Keratinocyte (primary cell): Measurements from ENCODE around the gene ADAMTSL1. TPM values are rescaled to one million over a fixed set of nuclear protein-coding genes. Genes with fewer than 3 reads are reported as not detected.

Experiments used
- DNase-seq: peaks from one replicate; pipeline ENCODE4 v3.0.0-alpha.2; 2011; ENCODE audit warnings: low read depth, missing footprints, low spot score
- FAIRE-seq: peaks from 2 replicates; lab custom pipeline; 2011; peaks lifted over from hg19 to GRCh38; lab: Jason Lieb, UNC
- H2AFZ ChIP-seq: 2 replicates; pipeline ENCODE4 v1.6.0; 2012; ENCODE audit warnings: low read length, control low read depth, inconsistent platforms; ENCODE audit not compliant: control insufficient read depth
- H3K27ac ChIP-seq: 2 replicates; pipeline ENCODE4 v1.5.1; 2011; ENCODE audit warnings: low read length; ENCODE audit not compliant: control insufficient read depth, insufficient read depth
- H3K27me3 ChIP-seq: 3 replicates; pipeline ENCODE4 v1.6.0; 2011; ENCODE audit warnings: low read length; ENCODE audit not compliant: control insufficient read depth, insufficient read depth; ENCODE audit errors: extremely low read depth
- H3K36me3 ChIP-seq, 2 experiments: 2 replicates in 1 of 2; 3 replicates in 1 of 2; pipeline ENCODE4 v1.5.1; 2011; ENCODE audit warnings: low read length in 2 of 2, mild to moderate bottlenecking in 1 of 2; ENCODE audit not compliant: control insufficient read depth in 2 of 2, insufficient read depth in 2 of 2; ENCODE audit errors: extremely low read depth in 1 of 2
- H3K4me1 ChIP-seq: 3 replicates; pipeline ENCODE4 v1.5.1; 2011; ENCODE audit warnings: low read length; ENCODE audit not compliant: control insufficient read depth, insufficient read depth; ENCODE audit errors: extremely low read depth
- H3K4me2 ChIP-seq: 3 replicates; pipeline ENCODE4 v1.6.0; 2011; ENCODE audit warnings: low read depth, low read length; ENCODE audit not compliant: control insufficient read depth, insufficient read depth; ENCODE audit errors: extremely low read depth
- H3K4me3 ChIP-seq, 3 experiments: fragments of 200-600 bp in 1 of 3; sonication (generic) in 1 of 3; 2 replicates in 2 of 3; 3 replicates in 1 of 3; pipeline ENCODE4 v1.5.1; 2011 to 2016; ENCODE audit warnings: low read length in 3 of 3, mild to moderate bottlenecking in 3 of 3, control low read depth in 2 of 3, inconsistent platforms in 1 of 3, low read depth in 1 of 3, mixed read lengths in 1 of 3, mixed run types in 1 of 3, moderate library complexity in 1 of 3; ENCODE audit not compliant: control insufficient read depth in 2 of 3, insufficient read depth in 2 of 3; ENCODE audit errors: extremely low read depth in 1 of 3
- H3K79me2 ChIP-seq: 2 replicates; pipeline ENCODE4 v1.6.0; 2012; ENCODE audit warnings: low read length; ENCODE audit not compliant: control insufficient read depth, insufficient read depth
- H3K9ac ChIP-seq: 3 replicates; pipeline ENCODE4 v1.6.0; 2011; ENCODE audit warnings: low read length; ENCODE audit not compliant: control insufficient read depth, insufficient read depth; ENCODE audit errors: extremely low read depth
- H3K9me1 ChIP-seq: 3 replicates; pipeline ENCODE4 v1.6.0; 2011; ENCODE audit warnings: low read length; ENCODE audit not compliant: control insufficient read depth, insufficient read depth; ENCODE audit errors: extremely low read depth
- H3K9me3 ChIP-seq: 2 replicates; pipeline ENCODE4 v1.5.1; 2012; ENCODE audit warnings: low read depth, low read length; ENCODE audit not compliant: control insufficient read depth
- H4K20me1 ChIP-seq: 3 replicates; pipeline ENCODE4 v1.6.0; 2011; ENCODE audit warnings: low read length; ENCODE audit not compliant: control insufficient read depth, insufficient read depth; ENCODE audit errors: extremely low read depth
- EZH2 ChIP-seq: IDR thresholded peaks from one replicate; pipeline ENCODE4 v1.6.1; 2012; ENCODE audit warnings: inconsistent platforms, mild to moderate bottlenecking, low read length, moderate library complexity
- dilution Hi-C: fragments of 300-500 bp; cut with MboI; formaldehyde crosslinking; loops from one replicate; pipeline ENCODE4 v1.7.0; 2020; ENCODE audit warnings: low sequenced_read_pairs; ENCODE audit not compliant: extremely low pct_ligation_motif_present
- polyA plus RNA-seq, 5 experiments: library from polyadenylated mRNA; depleted of rRNA in 3 of 5; stranded (reverse) in 3 of 5; stranded (forward) in 1 of 5; unstranded in 1 of 5; fragments of >200 nt; gene quantifications; 1 replicate in 1 of 5; 2 replicates in 3 of 5; 3 replicates in 1 of 5; pipeline versions ENCODE4 v1.2.1 to v1.2.3, GENCODE V29; 2011 to 2012; ENCODE audit warnings: missing spikeins in 2 of 5, low read depth in 1 of 5, low replicate concordance in 1 of 5
- TF ChIP-seq, protein P1 (sequence below), 3 experiments: IDR thresholded peaks in 1 of 3; conservative IDR thresholded peaks in 1 of 3; optimal IDR thresholded peaks in 1 of 3; 2 replicates in 2 of 3; 3 replicates in 1 of 3; pipeline versions ENCODE3 to v1.5.1; 2011; ENCODE audit warnings: low read length in 3 of 3, mild to moderate bottlenecking in 3 of 3, moderate library complexity in 2 of 3, control low read depth in 1 of 3, inconsistent platforms in 1 of 3; ENCODE audit not compliant: insufficient read depth in 2 of 3; ENCODE audit errors: extremely low read depth in 1 of 3

ADAMTSL1 gene
- polyA plus RNA-seq, 1 donor (not counting 4 experiments of a cell fraction or from before 2014, with no cell fraction given): 1.1 TPM

DNA sequence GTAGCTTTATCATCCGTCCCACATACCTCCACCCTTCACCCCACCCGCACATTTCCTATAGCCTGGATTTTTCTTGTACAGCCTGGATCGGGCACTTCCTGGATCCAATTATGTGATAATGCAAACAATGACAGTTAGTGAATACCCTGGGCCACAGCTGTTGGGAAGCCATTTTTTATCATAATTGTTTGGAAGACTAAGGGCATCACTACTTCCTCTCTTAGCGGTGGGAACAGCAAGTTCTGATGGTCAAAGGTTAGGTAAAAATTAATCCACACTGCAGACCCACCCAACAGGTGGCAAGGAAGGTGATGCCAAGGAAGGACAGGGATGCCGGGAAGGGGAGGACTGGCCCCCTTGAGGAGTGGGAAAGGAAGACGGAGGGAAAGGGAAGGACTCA is 375.3 kb downstream of the ADAMTSL1 start:
- Histone ChIP-seq H3K4me1 (no peaks in the 10 kb centered on the region), H3K27me3 (no peaks in the 10 kb centered on the region), H3K36me3 (no peaks in the 10 kb centered on the region), H3K4me3 (no peak overlapping the region), H3K27ac (no peak overlapping the region), H4K20me1 (no peaks in the 10 kb centered on the region), H3K79me2 (no peaks in the 10 kb centered on the region), H3K9ac (no peak overlapping the region), H3K4me2 (no peak overlapping the region), H3K9me1 (no peaks in the 10 kb centered on the region), H2AFZ (no peak overlapping the region), H3K9me3 (no peaks in the 10 kb centered on the region)
- TF ChIP-seq, protein P1, sequence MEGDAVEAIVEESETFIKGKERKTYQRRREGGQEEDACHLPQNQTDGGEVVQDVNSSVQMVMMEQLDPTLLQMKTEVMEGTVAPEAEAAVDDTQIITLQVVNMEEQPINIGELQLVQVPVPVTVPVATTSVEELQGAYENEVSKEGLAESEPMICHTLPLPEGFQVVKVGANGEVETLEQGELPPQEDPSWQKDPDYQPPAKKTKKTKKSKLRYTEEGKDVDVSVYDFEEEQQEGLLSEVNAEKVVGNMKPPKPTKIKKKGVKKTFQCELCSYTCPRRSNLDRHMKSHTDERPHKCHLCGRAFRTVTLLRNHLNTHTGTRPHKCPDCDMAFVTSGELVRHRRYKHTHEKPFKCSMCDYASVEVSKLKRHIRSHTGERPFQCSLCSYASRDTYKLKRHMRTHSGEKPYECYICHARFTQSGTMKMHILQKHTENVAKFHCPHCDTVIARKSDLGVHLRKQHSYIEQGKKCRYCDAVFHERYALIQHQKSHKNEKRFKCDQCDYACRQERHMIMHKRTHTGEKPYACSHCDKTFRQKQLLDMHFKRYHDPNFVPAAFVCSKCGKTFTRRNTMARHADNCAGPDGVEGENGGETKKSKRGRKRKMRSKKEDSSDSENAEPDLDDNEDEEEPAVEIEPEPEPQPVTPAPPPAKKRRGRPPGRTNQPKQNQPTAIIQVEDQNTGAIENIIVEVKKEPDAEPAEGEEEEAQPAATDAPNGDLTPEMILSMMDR (optimal IDR thresholded peaks at IDR 0.05 in 1 of 3, IDR thresholded peaks at IDR 0.05 in 1 of 3, conservative IDR thresholded peaks at IDR 0.05 in 1 of 3; ENCODE audit: extremely low read depth in 1 of 3, insufficient read depth in 2 of 3, low read length in 3 of 3): no peak
- TF ChIP-seq EZH2: no peak
- no peak for FAIRE-seq
- DNase-seq: no peak
- dilution Hi-C loops: no loop called here

DNA sequence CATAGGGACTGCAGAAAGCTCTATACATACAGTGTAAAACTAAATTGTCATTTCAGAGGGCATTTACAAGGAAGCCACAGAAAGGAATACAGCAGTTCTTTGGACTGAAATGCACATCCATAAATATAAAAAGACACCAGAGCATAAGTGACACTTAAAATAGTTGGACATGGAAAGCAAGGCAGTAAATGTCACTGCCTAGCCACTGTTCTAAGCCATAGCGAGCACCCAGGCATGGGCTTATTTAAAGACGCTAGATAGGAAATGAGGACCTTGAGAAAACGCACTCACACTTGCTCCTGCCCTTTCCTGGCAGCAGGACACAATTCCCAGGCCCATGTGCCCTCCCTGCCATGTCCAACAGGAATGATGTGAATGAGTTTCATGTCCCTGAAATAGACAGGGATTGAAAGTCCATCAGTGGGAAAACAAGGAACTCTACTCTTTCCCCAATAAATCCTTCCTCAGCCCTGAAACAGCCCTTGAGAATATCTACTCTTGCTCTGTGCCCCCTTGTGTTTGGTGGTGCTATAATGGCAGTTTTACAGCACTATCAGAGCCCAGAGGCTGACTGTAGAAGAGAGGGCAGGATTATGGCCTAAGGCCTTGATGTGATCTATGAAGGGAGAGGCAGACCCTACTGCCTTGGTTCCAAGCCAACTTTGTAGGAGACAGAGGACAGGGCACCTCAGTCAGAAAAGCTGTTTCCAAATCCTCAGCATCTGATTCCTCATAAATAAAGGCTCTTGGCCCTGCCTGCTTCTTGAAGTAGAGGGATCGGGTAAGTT is 376.1 kb downstream of the ADAMTSL1 start:
- H3K4me1 ChIP-seq: no peaks in the 10 kb centered on the region
- no peaks in the 10 kb centered on the region for H3K36me3 ChIP-seq
- H4K20me1 ChIP-seq: no peaks in the 10 kb centered on the region
- no peaks in the 10 kb centered on the region for H3K79me2 ChIP-seq
- dilution Hi-C loops: no loop called here
- H3K9me1 ChIP-seq: no peaks in the 10 kb centered on the region
- no peak overlapping the region for H2AFZ ChIP-seq
- DNase-seq (no peak), FAIRE-seq (no peak)
- no peak overlapping the region for H3K4me2 ChIP-seq
- no peak overlapping the region for H3K4me3 ChIP-seq
- H3K27me3 ChIP-seq: no peaks in the 10 kb centered on the region
- TF ChIP-seq EZH2: no peak
- TF ChIP-seq, protein P1 (optimal IDR thresholded peaks at IDR 0.05 in 1 of 3, IDR thresholded peaks at IDR 0.05 in 1 of 3, conservative IDR thresholded peaks at IDR 0.05 in 1 of 3; ENCODE audit: extremely low read depth in 1 of 3, insufficient read depth in 2 of 3, low read length in 3 of 3): no peak
- H3K9ac ChIP-seq: no peak overlapping the region
- no peaks in the 10 kb centered on the region for H3K9me3 ChIP-seq
- H3K27ac ChIP-seq: no peak overlapping the region
